ENCODE measurements around the gene KRT13. TPM values are rescaled to one million over a fixed set of nuclear protein-coding genes. Genes with fewer than 3 reads are reported as not detected.

The KRT13 gene
- total RNA-seq, 1 donor from 2014 or later = not detected

GRCh38 chr17:41534899-41535546, 29.6 kb upstream of the KRT13 start:
- TF ChIP-seq, protein P1, sequence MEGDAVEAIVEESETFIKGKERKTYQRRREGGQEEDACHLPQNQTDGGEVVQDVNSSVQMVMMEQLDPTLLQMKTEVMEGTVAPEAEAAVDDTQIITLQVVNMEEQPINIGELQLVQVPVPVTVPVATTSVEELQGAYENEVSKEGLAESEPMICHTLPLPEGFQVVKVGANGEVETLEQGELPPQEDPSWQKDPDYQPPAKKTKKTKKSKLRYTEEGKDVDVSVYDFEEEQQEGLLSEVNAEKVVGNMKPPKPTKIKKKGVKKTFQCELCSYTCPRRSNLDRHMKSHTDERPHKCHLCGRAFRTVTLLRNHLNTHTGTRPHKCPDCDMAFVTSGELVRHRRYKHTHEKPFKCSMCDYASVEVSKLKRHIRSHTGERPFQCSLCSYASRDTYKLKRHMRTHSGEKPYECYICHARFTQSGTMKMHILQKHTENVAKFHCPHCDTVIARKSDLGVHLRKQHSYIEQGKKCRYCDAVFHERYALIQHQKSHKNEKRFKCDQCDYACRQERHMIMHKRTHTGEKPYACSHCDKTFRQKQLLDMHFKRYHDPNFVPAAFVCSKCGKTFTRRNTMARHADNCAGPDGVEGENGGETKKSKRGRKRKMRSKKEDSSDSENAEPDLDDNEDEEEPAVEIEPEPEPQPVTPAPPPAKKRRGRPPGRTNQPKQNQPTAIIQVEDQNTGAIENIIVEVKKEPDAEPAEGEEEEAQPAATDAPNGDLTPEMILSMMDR (IDR thresholded peaks at IDR 0.05; ENCODE audit: unreplicated experiment) = no peak
- H3K27me3 Mint-ChIP-seq (ENCODE audit: unreplicated experiment) = peaks cover 6% of the 10 kb centered on the region
- no peaks in the 10 kb centered on the region for H3K4me1 Mint-ChIP-seq (ENCODE audit: unreplicated experiment)
- no peak for DNase-seq (ENCODE audit: low spot score)
- H3K4me3 Mint-ChIP-seq (ENCODE audit: unreplicated experiment) = no peak overlapping the region
- H3K9me3 Mint-ChIP-seq (ENCODE audit: unreplicated experiment) = no peaks in the 10 kb centered on the region
- peak overlapping the region; percentile 15 for H3K27ac Mint-ChIP-seq (ENCODE audit: unreplicated experiment)
- no peaks in the 10 kb centered on the region for H3K36me3 Mint-ChIP-seq (ENCODE audit: low read depth, unreplicated experiment)

DNA sequence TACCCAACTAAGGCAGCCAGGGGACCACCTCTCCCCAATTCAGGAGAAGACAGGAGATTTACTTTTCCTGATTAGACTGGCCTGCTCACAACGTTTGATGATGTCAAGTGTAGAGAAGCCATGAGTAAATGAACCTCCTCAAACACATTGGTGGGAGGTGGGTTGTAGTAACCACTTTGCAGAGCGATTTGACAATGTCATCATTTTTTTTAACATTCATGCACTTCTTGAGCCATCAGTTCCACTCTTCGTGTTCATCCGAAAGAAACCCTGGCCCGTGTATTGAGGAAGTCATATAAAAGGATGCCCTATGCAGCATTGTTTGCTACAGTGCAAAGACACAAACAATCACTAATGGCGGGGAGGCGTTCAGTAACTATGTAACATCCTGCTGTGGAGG, 28.2 kb upstream of the KRT13 start:
- no peaks in the 10 kb centered on the region for H3K9me3 Mint-ChIP-seq (ENCODE audit: unreplicated experiment)
- no peak for DNase-seq (ENCODE audit: low spot score)
- peaks cover 14% of the 10 kb centered on the region for H3K27me3 Mint-ChIP-seq (ENCODE audit: unreplicated experiment)
- no peak overlapping the region for H3K4me3 Mint-ChIP-seq (ENCODE audit: unreplicated experiment)
- TF ChIP-seq, protein P1 (IDR thresholded peaks at IDR 0.05; ENCODE audit: unreplicated experiment) = no peak
- no peaks in the 10 kb centered on the region for H3K36me3 Mint-ChIP-seq (ENCODE audit: low read depth, unreplicated experiment)
- H3K27ac Mint-ChIP-seq (ENCODE audit: unreplicated experiment) = no peak overlapping the region
- H3K4me1 Mint-ChIP-seq (ENCODE audit: unreplicated experiment) = no peaks in the 10 kb centered on the region

DNA sequence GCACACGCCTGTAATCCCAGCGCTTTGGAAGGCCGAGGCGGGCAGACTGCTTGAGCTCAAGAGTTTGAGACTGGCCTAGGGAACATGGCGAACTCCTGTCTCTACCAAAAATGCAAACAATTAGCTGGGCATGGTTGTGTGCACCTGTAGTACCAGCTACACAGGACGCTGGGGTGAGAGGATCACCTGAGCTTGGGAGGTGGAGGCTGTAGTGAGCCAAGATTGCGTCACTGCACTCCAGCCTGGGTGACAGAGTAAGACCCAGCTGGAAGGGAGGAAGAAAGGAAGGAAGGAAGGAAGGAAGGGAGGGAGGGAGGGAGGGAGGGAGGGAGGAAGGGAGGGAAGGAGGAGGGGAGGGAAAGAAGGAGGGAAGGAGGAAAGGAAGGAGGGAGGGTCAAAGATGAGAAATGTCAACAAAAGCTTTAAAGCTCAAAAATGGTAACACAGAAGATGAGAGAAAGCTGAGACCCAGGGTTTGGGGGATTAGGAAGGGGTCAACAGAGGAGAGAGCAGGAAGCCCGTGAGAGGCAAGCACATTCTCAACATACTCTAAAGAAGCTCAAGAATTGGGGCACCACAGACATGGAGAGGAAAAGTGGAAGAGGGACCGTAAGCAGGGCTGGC, 27.6 kb upstream of the KRT13 start:
- Mint-ChIP-seq H3K36me3 (ENCODE audit: low read depth, unreplicated experiment) (no peaks in the 10 kb centered on the region), H3K4me3 (ENCODE audit: unreplicated experiment) (no peak overlapping the region), H3K27ac (ENCODE audit: unreplicated experiment) (no peak overlapping the region), H3K4me1 (ENCODE audit: unreplicated experiment) (no peaks in the 10 kb centered on the region), H3K9me3 (ENCODE audit: unreplicated experiment) (no peaks in the 10 kb centered on the region), H3K27me3 (ENCODE audit: unreplicated experiment) (peaks cover 14% of the 10 kb centered on the region)
- TF ChIP-seq, protein P1 (IDR thresholded peaks at IDR 0.05; ENCODE audit: unreplicated experiment) = no peak
- DNase-seq (ENCODE audit: low spot score) = no peak

- peaks cover 13% of the 10 kb centered on the region for H3K27me3 Mint-ChIP-seq (ENCODE audit: unreplicated experiment)
- H3K36me3 Mint-ChIP-seq (ENCODE audit: low read depth, unreplicated experiment) = no peaks in the 10 kb centered on the region
- H3K27ac Mint-ChIP-seq (ENCODE audit: unreplicated experiment) = no peak overlapping the region
- no peaks in the 10 kb centered on the region for H3K9me3 Mint-ChIP-seq (ENCODE audit: unreplicated experiment)
- TF ChIP-seq, protein P1 (IDR thresholded peaks at IDR 0.05; ENCODE audit: unreplicated experiment) = no peak
- H3K4me1 Mint-ChIP-seq (ENCODE audit: unreplicated experiment) = no peaks in the 10 kb centered on the region
- no peak for DNase-seq (ENCODE audit: low spot score)
- no peak overlapping the region for H3K4me3 Mint-ChIP-seq (ENCODE audit: unreplicated experiment)
Observed at GRCh38 chr17:41531993-41532392, 26.6 kb upstream of the KRT13 start.
